Astrocyte of the cerebellum (primary cell): ENCODE measurements around the gene TMEM141.
"Not testable (repeated sequence)": the region's sequence is repeated elsewhere in the genome, so short reads cannot be mapped to it uniquely, and the experiment has no call there.

Experiments
- DNase-seq: peaks from one replicate; pipeline ENCODE4 v3.0.0-alpha.2; 2011; ENCODE audit warnings: low read depth
- H3K4me3 ChIP-seq: 2 replicates; pipeline ENCODE4 v1.5.1; 2011; ENCODE audit warnings: mild to moderate bottlenecking, low read depth, low read length, moderate library complexity
- CTCF ChIP-seq: IDR thresholded peaks from 2 replicates; pipeline ENCODE4 v1.5.1; 2012; ENCODE audit warnings: low read length, low read depth, moderate library complexity, mild to moderate bottlenecking; ENCODE audit errors: missing control alignments
- in situ Hi-C: cut with HindIII; loops from 2 replicates; pipeline ENCODE4 v1.10.0; 2017; ENCODE audit warnings: low sequenced_read_pairs

The TMEM141 gene

GRCh38 chr9:136795000-136795348 is 3.8 kb downstream of the TMEM141 start:
- no peak for DNase-seq
- no peak overlapping the region for H3K4me3 ChIP-seq
- no peak for TF ChIP-seq CTCF
- in situ Hi-C loops: loop anchor here (25.0 kb wide), 1 partner anchor 242 kb away; the partner anchor contains the start of genes ABCA2, FUT7 and NPDC1

- no peak within 1 kb of the TSS for H3K4me3 ChIP-seq
- no peak for TF ChIP-seq CTCF
- DNase-seq: no peak
- in situ Hi-C loops: loop anchor here (25.0 kb wide), 1 partner anchor 241 kb away; the partner anchor contains the start of genes ABCA2, FUT7 and NPDC1
Observed at GRCh38 chr9:136796238-136796774, 5.2 kb downstream of the TMEM141 start, which contains the start of gene CCDC183. Gene CCDC183, plus strand, starts transcription at chr9:136796338. Its CDS starts 60 bp downstream, at chr9:136796398.

- H3K4me3 ChIP-seq, DNase-seq: not testable (repeated sequence)
- in situ Hi-C loops: loop anchor here (25.0 kb wide), 1 partner anchor 240 kb away; the partner anchor contains the start of genes ABCA2, FUT7 and NPDC1
Observed at GRCh38 chr9:136796775-136797347, 5.7 kb downstream of the TMEM141 start.

- H3K4me3 ChIP-seq: no peak overlapping the region
- in situ Hi-C loops: loop anchor here (25.0 kb wide), 1 partner anchor 239 kb away; the partner anchor contains the start of genes ABCA2, FUT7 and NPDC1
- no peak for TF ChIP-seq CTCF
- DNase-seq: no peak
Observed at GRCh38 chr9:136798708-136799078, 7.5 kb downstream of the TMEM141 start.

- no peak overlapping the region for H3K4me3 ChIP-seq
- in situ Hi-C loops: loop anchor here (25.0 kb wide), 1 partner anchor 238 kb away; the partner anchor contains the start of genes ABCA2, FUT7 and NPDC1
- DNase-seq: no peak
- no peak for TF ChIP-seq CTCF
Observed at GRCh38 chr9:136799079-136799853, 8.1 kb downstream of the TMEM141 start.

GRCh38 chr9:136799854-136800657 is 8.9 kb downstream of the TMEM141 start:
- TF ChIP-seq CTCF: no peak
- in situ Hi-C loops: loop anchor here (25.0 kb wide), 1 partner anchor 237 kb away; the partner anchor contains the start of genes ABCA2, FUT7 and NPDC1
- peak overlapping the region; percentile 18 for H3K4me3 ChIP-seq
- DNase-seq: no peak
